H1 (cell line): ENCODE data around the gene DENND1A. TPM values are rescaled to one million over a fixed set of nuclear protein-coding genes. Genes with fewer than 3 reads are reported as not detected.

Experiments used
- CTCF ChIA-PET: fragments of 300-600 bp; sonication (Branson Sonifier 250); formaldehyde crosslinking; loops from one replicate; lab custom pipeline; 2021; ENCODE audit not compliant: partially characterized antibody; lab: Charles Lee
- POLR2A ChIA-PET: fragments of 300-600 bp; sonication (Branson Sonifier 250); formaldehyde crosslinking; loops from one replicate; lab custom pipeline; 2021; ENCODE audit warnings: inconsistent platforms; ENCODE audit not compliant: partially characterized antibody; lab: Charles Lee
- DNase-seq, 2 experiments: peaks; one replicate each; pipeline versions ENCODE4 v3.0.0 to v3.0.0-alpha.2; 2010 to 2022; ENCODE audit warnings: low spot score in 2 of 2, low read depth in 1 of 2, mixed read lengths in 1 of 2
- FAIRE-seq: peaks from 2 replicates; lab custom pipeline; 2011; peaks lifted over from hg19 to GRCh38; lab: Jason Lieb, UNC
- H2AFZ ChIP-seq: 2 replicates; pipeline ENCODE4 v1.8.1; 2012; ENCODE audit warnings: low read length, inconsistent platforms
- H2AK5ac ChIP-seq: 2 replicates; pipeline ENCODE4 v1.6.1; 2013; ENCODE audit warnings: low read depth, low read length
- H2BK120ac ChIP-seq: replicated peaks from 2 replicates; pipeline ENCODE3; 2013; ENCODE audit warnings: low read depth, low read length, inconsistent platforms
- H2BK12ac ChIP-seq: 2 replicates; pipeline ENCODE4 v1.6.1; 2013; ENCODE audit warnings: low read depth, low read length
- H2BK15ac ChIP-seq: 2 replicates; pipeline ENCODE4 v1.6.1; 2013; ENCODE audit warnings: low read length
- H2BK20ac ChIP-seq: 2 replicates; pipeline ENCODE4 v1.6.1; 2013; ENCODE audit warnings: low read length
- H2BK5ac ChIP-seq: 2 replicates; pipeline ENCODE4 v1.6.1; 2013; ENCODE audit warnings: low read depth, low read length
- H3K14ac ChIP-seq: 2 replicates; pipeline ENCODE4 v1.6.1; 2013; ENCODE audit warnings: inconsistent platforms; ENCODE audit not compliant: insufficient read length
- H3K18ac ChIP-seq: 2 replicates; pipeline ENCODE4 v1.6.1; 2013; ENCODE audit warnings: low read length; ENCODE audit errors: extremely low read depth
- H3K23ac ChIP-seq: 2 replicates; pipeline ENCODE4 v1.6.1; 2013; ENCODE audit warnings: inconsistent platforms; ENCODE audit not compliant: insufficient read length
- H3K23me2 ChIP-seq: 2 replicates; pipeline ENCODE4 v1.6.1; 2013; ENCODE audit warnings: low read depth, low read length
- H3K27ac ChIP-seq: 2 replicates; pipeline ENCODE4 v1.6.1; 2011; ENCODE audit warnings: low read depth, low read length, inconsistent platforms
- H3K27me3 ChIP-seq, 4 experiments: replicated peaks in 1 of 4; 1 replicate in 1 of 4; 2 replicates in 3 of 4; pipeline versions ENCODE4 v1.6.1 to v1.8.1; 2011 to 2013; ENCODE audit warnings: low read length in 3 of 4, mild to moderate bottlenecking in 3 of 4, inconsistent platforms in 2 of 4, mixed read lengths in 2 of 4, moderate library complexity in 1 of 4; ENCODE audit not compliant: control insufficient read depth in 3 of 4, insufficient read depth in 3 of 4; ENCODE audit errors: extremely low read depth in 1 of 4
- H3K36me3 ChIP-seq, 4 experiments: 2 replicates each; pipeline versions ENCODE4 v1.6.1 to v1.8.1; 2011 to 2013; ENCODE audit warnings: mild to moderate bottlenecking in 4 of 4, low read length in 3 of 4, moderate library complexity in 2 of 4, control low read depth in 1 of 4, inconsistent platforms in 1 of 4; ENCODE audit not compliant: insufficient read depth in 4 of 4, control insufficient read depth in 2 of 4
- H3K4ac ChIP-seq: replicated peaks from 2 replicates; pipeline ENCODE3; 2013; ENCODE audit warnings: low read length, low read depth, mixed read lengths, inconsistent platforms; ENCODE audit not compliant: insufficient read length
- H3K4me1 ChIP-seq, 4 experiments: replicated peaks in 1 of 4; 1 replicate in 1 of 4; 2 replicates in 3 of 4; pipeline versions ENCODE4 v1.6.1 to v1.8.1; 2011 to 2013; ENCODE audit warnings: low read length in 3 of 4, inconsistent platforms in 2 of 4, mixed read lengths in 1 of 4; ENCODE audit not compliant: insufficient read depth in 4 of 4, control insufficient read depth in 3 of 4
- H3K4me2 ChIP-seq, 2 experiments: 2 replicates each; pipeline versions ENCODE4 v1.6.1 to v1.8.1; 2011 to 2013; ENCODE audit warnings: low read depth in 2 of 2, low read length in 2 of 2, control low read depth in 1 of 2, inconsistent platforms in 1 of 2, mild to moderate bottlenecking in 1 of 2; ENCODE audit not compliant: insufficient read depth in 1 of 2
- H3K4me3 ChIP-seq, 4 experiments: fragments of 200-600, 300-600 bp in 1 of 4; sonication (generic), shearing (Covaris generic), sonication (Bioruptor Twin) in 1 of 4; 2 replicates each; pipeline versions ENCODE4 v1.5.1 to v1.8.1; 2011 to 2016; ENCODE audit warnings: low read length in 4 of 4, low read depth in 3 of 4, control low read depth in 2 of 4, inconsistent platforms in 2 of 4, mild to moderate bottlenecking in 2 of 4, mixed read lengths in 1 of 4, moderate library complexity in 1 of 4; ENCODE audit not compliant: insufficient read depth in 2 of 4; ENCODE audit errors: extremely low read depth in 1 of 4
- H3K56ac ChIP-seq: replicated peaks from 2 replicates; pipeline ENCODE3; 2013; ENCODE audit warnings: low read depth, mild to moderate bottlenecking, mixed read lengths, low read length, inconsistent platforms; ENCODE audit not compliant: insufficient read length
- H3K79me1 ChIP-seq: 2 replicates; pipeline ENCODE4 v1.6.1; 2013; ENCODE audit warnings: low read depth, low read length, control low read depth
- H3K79me2 ChIP-seq, 2 experiments: 2 replicates each; pipeline versions ENCODE4 v1.6.1 to v1.8.1; 2012 to 2013; ENCODE audit warnings: low read length in 2 of 2, mild to moderate bottlenecking in 2 of 2, inconsistent platforms in 1 of 2; ENCODE audit not compliant: insufficient read depth in 2 of 2, control insufficient read depth in 1 of 2
- H3K9ac ChIP-seq, 4 experiments: replicated peaks in 1 of 4; 1 replicate in 1 of 4; 2 replicates in 3 of 4; pipeline versions ENCODE4 v1.6.1 to v1.8.1; 2011 to 2013; ENCODE audit warnings: low read depth in 3 of 4, low read length in 3 of 4, control low read depth in 2 of 4, mild to moderate bottlenecking in 2 of 4, moderate library complexity in 2 of 4, inconsistent platforms in 1 of 4; ENCODE audit errors: extremely low read depth in 1 of 4
- H3K9me3 ChIP-seq, 2 experiments: 2 replicates each; pipeline versions ENCODE4 v1.6.1 to v1.8.1; 2012 to 2013; ENCODE audit warnings: mild to moderate bottlenecking in 2 of 2, moderate library complexity in 2 of 2, control low read depth in 1 of 2, inconsistent platforms in 1 of 2, low read depth in 1 of 2, low read length in 1 of 2, mixed read lengths in 1 of 2; ENCODE audit not compliant: insufficient read depth in 2 of 2
- H4K20me1 ChIP-seq, 2 experiments: replicated peaks in 1 of 2; 2 replicates each; pipeline versions ENCODE3 to v1.8.1; 2011 to 2013; ENCODE audit warnings: inconsistent platforms in 2 of 2, low read length in 2 of 2, mild to moderate bottlenecking in 1 of 2; ENCODE audit not compliant: insufficient read depth in 2 of 2, control insufficient read depth in 1 of 2
- H4K5ac ChIP-seq: 2 replicates; pipeline ENCODE4 v1.6.1; 2013; ENCODE audit warnings: low read length, low read depth, mixed read lengths, inconsistent platforms; ENCODE audit not compliant: insufficient read length
- H4K8ac ChIP-seq: 2 replicates; pipeline ENCODE4 v1.8.0; 2013; ENCODE audit warnings: mild to moderate bottlenecking, moderate library complexity, low read length, inconsistent platforms; ENCODE audit not compliant: insufficient read depth; ENCODE audit errors: extremely low read depth
- H4K91ac ChIP-seq: replicated peaks from 2 replicates; pipeline ENCODE3; 2013; ENCODE audit warnings: low read length, mixed read lengths, inconsistent platforms; ENCODE audit not compliant: insufficient read length
- BCL11A ChIP-seq, 2 experiments: IDR thresholded peaks; one replicate each; pipeline ENCODE4 v1.6.1; 2011; ENCODE audit warnings: low read depth in 2 of 2, low read length in 2 of 2, mild to moderate bottlenecking in 2 of 2
- BRCA1 ChIP-seq: IDR thresholded peaks from 2 replicates; pipeline ENCODE4 v1.6.1; 2012; ENCODE audit warnings: low read depth, low read length, improper control_type of control experiment
- CBX8 ChIP-seq: fragments of 300-800, 300-1000 bp; sonication (generic); IDR thresholded peaks from 2 replicates; pipeline ENCODE4 v1.7.1; 2016; ENCODE audit warnings: low read depth, low read length, borderline replicate concordance
- GABPA ChIP-seq: IDR thresholded peaks from 2 replicates; pipeline ENCODE4 v1.6.1; 2011; ENCODE audit warnings: mild to moderate bottlenecking, low read length, moderate library complexity, borderline replicate concordance; ENCODE audit not compliant: insufficient read depth
- HDAC2 ChIP-seq, 2 experiments: fragments of 300-600 bp in 1 of 2; sonication (generic) in 1 of 2; IDR thresholded peaks; 2 replicates each; pipeline ENCODE4 v1.6.1; 2011 to 2012; ENCODE audit warnings: low read depth in 2 of 2, low read length in 2 of 2, mild to moderate bottlenecking in 2 of 2, moderate library complexity in 2 of 2, borderline replicate concordance in 1 of 2, inconsistent platforms in 1 of 2
- JUN ChIP-seq: IDR thresholded peaks from 2 replicates; pipeline ENCODE4 v1.6.1; 2011; ENCODE audit warnings: low read depth, mild to moderate bottlenecking, improper control_type of control experiment, low read length
- JUND ChIP-seq: IDR thresholded peaks from 2 replicates; pipeline ENCODE4 v1.6.1; 2011; ENCODE audit warnings: mild to moderate bottlenecking, improper control_type of control experiment, low read length
- SP2 ChIP-seq: IDR thresholded peaks from 2 replicates; pipeline ENCODE4 v1.6.1; 2012; ENCODE audit warnings: mild to moderate bottlenecking, low read length, inconsistent platforms
- SUZ12 ChIP-seq: fragments of 200-600 bp; sonication (generic); IDR thresholded peaks from 2 replicates; pipeline ENCODE4 v1.6.1; 2012; ENCODE audit warnings: mild to moderate bottlenecking, inconsistent platforms, low read length, moderate library complexity, mixed read lengths
- TAF1 ChIP-seq: IDR thresholded peaks from 2 replicates; pipeline ENCODE4 v1.6.1; 2011; ENCODE audit warnings: mild to moderate bottlenecking, low read depth, low read length
- TBP ChIP-seq: IDR thresholded peaks from 2 replicates; pipeline ENCODE4 v1.6.1; 2011; ENCODE audit warnings: low read depth, low read length, improper control_type of control experiment
- ZNF274 ChIP-seq: IDR thresholded peaks from 2 replicates; pipeline ENCODE4 v1.7.0; 2012; ENCODE audit warnings: low read length, borderline replicate concordance; ENCODE audit errors: extremely low read depth
- WGBS, 2 experiments: shearing (Covaris generic) in 1 of 2; methylation state at CpG; one replicate each; pipeline versions ENCODE4 v1.1.6 to v1.1.7; 2013 to 2015; ENCODE audit warnings: low lambda C conversion rate in 2 of 2, mixed read lengths in 2 of 2, inconsistent platforms in 1 of 2, low coverage in 1 of 2, missing lambda C conversion rate in 1 of 2; ENCODE audit not compliant: insufficient replicate concordance in 2 of 2, insufficient coverage in 1 of 2, insufficient read length in 1 of 2; ENCODE audit errors: extremely low coverage in 1 of 2, missing lambda C conversion rate in 1 of 2; 5-methylcytosine and 5-hydroxymethylcytosine counted together
- polyA plus RNA-seq, 7 experiments: library from polyadenylated mRNA; depleted of rRNA in 3 of 7; stranded (reverse) in 5 of 7; unstranded in 2 of 7; fragments of >200 nt in 5 of 7; fragments of 200-250 nt in 2 of 7; gene quantifications; 1 replicate in 5 of 7; 2 replicates in 1 of 7; 4 replicates in 1 of 7; pipeline versions ENCODE4 v1.2.1 to v1.2.3, GENCODE V29; 2011 to 2013; ENCODE audit warnings: missing spikeins in 2 of 7, mixed read lengths in 2 of 7
- total RNA-seq: library from RNA; stranded (reverse); fragmentation: NEBNext Ultra II Directional; extraction: Animal tissue kit (Norgen Biotek cat#: 25700); gene quantifications from 2 replicates; pipeline ENCODE4 v1.2.1, GENCODE V29; 2021

DENND1A gene
- total and polyA plus RNA-seq, 2 of the 8 experiments (the other 6 are each of a cell fraction or from before 2014, with no cell fraction given) = 24.1 to 26.4 TPM

- Histone ChIP-seq H3K36me3 (no peaks in the 10 kb centered on the region; a peak in 1 of 8 replicates), H4K91ac (no peak overlapping the region), H3K27me3 (no peaks in the 10 kb centered on the region), H3K4me3 (no peak overlapping the region), H2BK5ac (no peak overlapping the region), H3K79me1 (no peaks in the 10 kb centered on the region), H2BK12ac (no peak overlapping the region), H2AFZ (no peak overlapping the region), H3K27ac (no peak overlapping the region), H3K18ac (no peak overlapping the region), H3K4me2 (no peak overlapping the region), H3K9me3 (no peaks in the 10 kb centered on the region), H3K56ac (no peak overlapping the region), H3K9ac (no peak overlapping the region), H3K4ac (no peak overlapping the region), H4K8ac (no peak overlapping the region), H2BK20ac (no peak overlapping the region), H3K14ac (no peak overlapping the region), H4K5ac (no peak overlapping the region), H2AK5ac (no peak overlapping the region), H3K23ac (no peak overlapping the region), H3K23me2 (no peaks in the 10 kb centered on the region), H2BK15ac (no peak overlapping the region), H3K79me2 (no peaks in the 10 kb centered on the region), H3K4me1 (no peaks in the 10 kb centered on the region; a peak in 2 of 7 replicates), H4K20me1 (peaks cover 2 to 3% of the 10 kb centered on the region in 2 experiments), H2BK120ac (no peak overlapping the region)
- DNase-seq (no peak), FAIRE-seq (no peak)
- WGBS, 2 experiments = 93% methylated on average over 8 of the region's 8 CpGs; no CpG with 5 or more reads in 1 of the 2 experiments
- ChIA-PET POLR2A (no interaction called here), CTCF (interaction anchor here (1.0 to 1.3 kb wide), 2 partner anchors 31 to 43 kb away, joined by 3 read pairs; no protein-coding TSS in a partner anchor)
- TF ChIP-seq BRCA1 (no peak), HDAC2 (IDR thresholded peaks at IDR 0.05; ENCODE audit: borderline replicate concordance in 1 of 2, low read depth in 2 of 2, low read length in 2 of 2) (no peak), SUZ12 (no peak), TAF1 (no peak), GABPA (no peak), ZNF274 (no peak), JUN (no peak), JUND (no peak), SP2 (no peak), CBX8 (no peak), TBP (no peak), BCL11A (IDR thresholded peaks at IDR 0.05; ENCODE audit: low read depth in 2 of 2, low read length in 2 of 2) (no peak)
These were observed 151.6 kb downstream of the DENND1A start for GRCh38 chr9:123778232-123778902.
